GM04503 (cell line): ENCODE measurements around the gene OSBPL10.
A peak's percentile ranks its signal among the peaks of the same experiment; 100 is the strongest.

Experiments used
- DNase-seq: peaks from one replicate; pipeline ENCODE4 v3.0.0-alpha.2; 2012; ENCODE audit warnings: low read depth

OSBPL10 gene

GRCh38 chr3:31661993-31662670 is 318.9 kb downstream of the OSBPL10 start:
- DNase-seq = no peak

GRCh38 chr3:31661286-31661685 is 319.8 kb downstream of the OSBPL10 start:
- DNase-seq = no peak

- no peak for DNase-seq
Measured at GRCh38 chr3:31659246-31659645, 321.8 kb downstream of the OSBPL10 start.

GRCh38 chr3:31654998-31655397 is 326.1 kb downstream of the OSBPL10 start:
- no peak for DNase-seq

GRCh38 chr3:31653464-31653863 is 327.6 kb downstream of the OSBPL10 start:
- no peak for DNase-seq

- DNase-seq = no peak
Measured at GRCh38 chr3:31652296-31652695, 328.8 kb downstream of the OSBPL10 start.

- no peak for DNase-seq
Measured at GRCh38 chr3:31648286-31648968, 332.6 kb downstream of the OSBPL10 start.

GRCh38 chr3:31645256-31645655 is 335.8 kb downstream of the OSBPL10 start:
- DNase-seq = no peak

- no peak for DNase-seq
Measured at GRCh38 chr3:31639828-31640227, 341.2 kb downstream of the OSBPL10 start.

GRCh38 chr3:31636694-31637442 is 344.2 kb downstream of the OSBPL10 start:
- DNase-seq = no peak

- DNase-seq = no peak
Measured at GRCh38 chr3:31636049-31636448, 345.0 kb downstream of the OSBPL10 start.

- no peak for DNase-seq
Measured at GRCh38 chr3:31635545-31635944, 345.5 kb downstream of the OSBPL10 start.

- peak; percentile 77 for DNase-seq
Measured at GRCh38 chr3:31634476-31634875, 346.6 kb downstream of the OSBPL10 start.

GRCh38 chr3:31629054-31629453 is 352.0 kb downstream of the OSBPL10 start:
- DNase-seq = no peak

- DNase-seq = no peak
Measured at GRCh38 chr3:31625358-31625757, 355.7 kb downstream of the OSBPL10 start.

- DNase-seq = no peak
Measured at GRCh38 chr3:31624083-31624709, 356.9 kb downstream of the OSBPL10 start.

GRCh38 chr3:31622636-31623288 is 358.3 kb downstream of the OSBPL10 start:
- DNase-seq = no peak

GRCh38 chr3:31621314-31621713 is 359.7 kb downstream of the OSBPL10 start:
- no peak for DNase-seq

GRCh38 chr3:31620656-31621055 is 360.4 kb downstream of the OSBPL10 start:
- no peak for DNase-seq

GRCh38 chr3:31616711-31617110 is 364.4 kb downstream of the OSBPL10 start:
- DNase-seq = no peak

- DNase-seq = no peak
Measured at GRCh38 chr3:31615071-31615875, 365.8 kb downstream of the OSBPL10 start.
